ENCODE results near the gene GTF2A1. TPM values are rescaled to one million over a fixed set of nuclear protein-coding genes. Genes with fewer than 3 reads are reported as not detected.
A peak's percentile ranks its signal among the peaks of the same experiment; 100 is the strongest.

The GTF2A1 gene
- total and polyA plus RNA-seq, 2 experiments from 2014 or later: 3.8 to 25.1 TPM

DNA sequence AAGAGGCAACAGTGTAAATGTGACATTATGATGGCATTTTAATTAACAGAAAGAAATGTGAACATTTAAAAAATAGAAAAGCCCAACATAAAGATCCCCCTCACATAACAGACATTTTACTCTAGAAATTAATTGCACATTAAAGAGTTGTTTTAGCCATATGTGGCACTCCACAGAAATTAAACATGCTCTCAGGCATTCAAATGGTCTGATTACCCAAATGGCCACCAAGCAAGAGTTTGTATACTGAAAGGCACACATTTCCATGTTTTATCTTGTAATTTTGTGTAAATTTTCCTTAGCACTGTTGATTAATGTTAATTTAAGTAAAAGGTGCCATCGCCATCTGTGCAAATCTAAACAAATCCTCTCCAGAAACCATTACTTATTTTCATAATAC, 43.5 kb downstream of the GTF2A1 start:
- Histone ChIP-seq H3K4me2 (no peak overlapping the region), H3K9me3 (ENCODE audit: low read depth) (no peaks in the 10 kb centered on the region), H3K4me1 (ENCODE audit: insufficient read depth) (no peaks in the 10 kb centered on the region), H3K79me2 (no peaks in the 10 kb centered on the region), H3K9me2 (replicated peaks; ENCODE audit: insufficient read depth) (no peaks in the 10 kb centered on the region), H3K36me3 (replicated peaks; ENCODE audit: insufficient read depth, low read depth) (no peaks in the 10 kb centered on the region), H2AFZ (no peak overlapping the region), H3K27ac (no peak overlapping the region), H4K20me1 (ENCODE audit: insufficient read depth, poor library complexity, severe bottlenecking) (no peaks in the 10 kb centered on the region), H3K4me3 (no peak overlapping the region), H3K27me3 (no peaks in the 10 kb centered on the region)
- no peak for DNase-seq (ENCODE audit: low spot score)
- 100% methylated on average over 1 of the region's 1 CpG for WGBS (ENCODE audit: low lambda C conversion rate, missing lambda C conversion rate)
- no peak for TF ChIP-seq EZH2 (IDR thresholded peaks at IDR 0.05; ENCODE audit: borderline replicate concordance)

- no peaks in the 10 kb centered on the region for H3K79me2 ChIP-seq
- H3K27me3 ChIP-seq: no peaks in the 10 kb centered on the region
- WGBS (ENCODE audit: low lambda C conversion rate, missing lambda C conversion rate): 93% methylated on average over 3 of the region's 3 CpGs
- H3K9me3 ChIP-seq (ENCODE audit: low read depth): no peaks in the 10 kb centered on the region
- no peak overlapping the region for H3K4me3 ChIP-seq
- TF ChIP-seq EZH2phosphoT487 (IDR thresholded peaks at IDR 0.05; ENCODE audit: low read depth, severe bottlenecking, unreplicated experiment): no peak
- TF ChIP-seq EZH2 (IDR thresholded peaks at IDR 0.05; ENCODE audit: borderline replicate concordance): no peak
- no peak overlapping the region for H3K27ac ChIP-seq
- H3K4me1 ChIP-seq (ENCODE audit: insufficient read depth): no peaks in the 10 kb centered on the region
- no peak overlapping the region for H2AFZ ChIP-seq
- no peak overlapping the region for H3K4me2 ChIP-seq
- H3K9me2 ChIP-seq (replicated peaks; ENCODE audit: insufficient read depth): no peaks in the 10 kb centered on the region
- no peaks in the 10 kb centered on the region for H4K20me1 ChIP-seq (ENCODE audit: insufficient read depth, poor library complexity, severe bottlenecking)
- no peaks in the 10 kb centered on the region for H3K36me3 ChIP-seq (replicated peaks; ENCODE audit: insufficient read depth, low read depth)
- no peak for DNase-seq (ENCODE audit: low spot score)
Measured at GRCh38 chr14:81176241-81176640, 44.5 kb downstream of the GTF2A1 start.

GRCh38 chr14:81172881-81173280, 47.9 kb downstream of the GTF2A1 start:
- H3K27me3 ChIP-seq: no peaks in the 10 kb centered on the region
- H3K4me3 ChIP-seq: no peak overlapping the region
- H3K79me2 ChIP-seq: peaks cover 4% of the 10 kb centered on the region
- WGBS (ENCODE audit: low lambda C conversion rate, missing lambda C conversion rate): 87% methylated on average over 3 of the region's 3 CpGs
- H4K20me1 ChIP-seq (ENCODE audit: insufficient read depth, poor library complexity, severe bottlenecking): no peaks in the 10 kb centered on the region
- no peak for DNase-seq (ENCODE audit: low spot score)
- H3K4me2 ChIP-seq: no peak overlapping the region
- H3K27ac ChIP-seq: no peak overlapping the region
- no peak overlapping the region for H2AFZ ChIP-seq
- H3K4me1 ChIP-seq (ENCODE audit: insufficient read depth): peaks cover 6% of the 10 kb centered on the region
- no peaks in the 10 kb centered on the region for H3K36me3 ChIP-seq (replicated peaks; ENCODE audit: insufficient read depth, low read depth)
- no peaks in the 10 kb centered on the region for H3K9me3 ChIP-seq (ENCODE audit: low read depth)
- TF ChIP-seq EZH2phosphoT487 (IDR thresholded peaks at IDR 0.05; ENCODE audit: low read depth, severe bottlenecking, unreplicated experiment) (no peak), EZH2 (IDR thresholded peaks at IDR 0.05; ENCODE audit: borderline replicate concordance) (no peak)
- TF ChIP-seq, protein P1, sequence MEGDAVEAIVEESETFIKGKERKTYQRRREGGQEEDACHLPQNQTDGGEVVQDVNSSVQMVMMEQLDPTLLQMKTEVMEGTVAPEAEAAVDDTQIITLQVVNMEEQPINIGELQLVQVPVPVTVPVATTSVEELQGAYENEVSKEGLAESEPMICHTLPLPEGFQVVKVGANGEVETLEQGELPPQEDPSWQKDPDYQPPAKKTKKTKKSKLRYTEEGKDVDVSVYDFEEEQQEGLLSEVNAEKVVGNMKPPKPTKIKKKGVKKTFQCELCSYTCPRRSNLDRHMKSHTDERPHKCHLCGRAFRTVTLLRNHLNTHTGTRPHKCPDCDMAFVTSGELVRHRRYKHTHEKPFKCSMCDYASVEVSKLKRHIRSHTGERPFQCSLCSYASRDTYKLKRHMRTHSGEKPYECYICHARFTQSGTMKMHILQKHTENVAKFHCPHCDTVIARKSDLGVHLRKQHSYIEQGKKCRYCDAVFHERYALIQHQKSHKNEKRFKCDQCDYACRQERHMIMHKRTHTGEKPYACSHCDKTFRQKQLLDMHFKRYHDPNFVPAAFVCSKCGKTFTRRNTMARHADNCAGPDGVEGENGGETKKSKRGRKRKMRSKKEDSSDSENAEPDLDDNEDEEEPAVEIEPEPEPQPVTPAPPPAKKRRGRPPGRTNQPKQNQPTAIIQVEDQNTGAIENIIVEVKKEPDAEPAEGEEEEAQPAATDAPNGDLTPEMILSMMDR (IDR thresholded peaks at IDR 0.05; ENCODE audit: poor library complexity): no peak
- H3K9me2 ChIP-seq (replicated peaks; ENCODE audit: insufficient read depth): no peaks in the 10 kb centered on the region

DNA sequence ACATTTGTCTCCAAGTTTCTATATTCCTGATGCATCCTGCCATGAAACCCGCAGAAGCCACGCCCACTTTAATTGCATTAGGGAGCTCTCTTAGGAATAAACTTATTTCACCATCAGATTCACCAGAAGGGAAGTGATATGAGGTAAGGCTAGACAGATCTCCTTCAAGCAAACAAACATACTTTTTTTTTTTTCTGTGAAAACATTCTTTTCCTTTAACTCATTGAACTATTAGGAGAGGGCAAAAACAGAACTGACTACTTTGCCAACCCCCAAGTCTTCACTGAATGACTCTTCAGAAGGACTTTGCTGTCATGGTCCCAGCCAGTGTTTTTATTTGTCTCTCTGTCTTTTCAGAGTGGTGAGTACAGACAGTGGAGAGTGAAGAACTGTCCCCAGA, 48.4 kb downstream of the GTF2A1 start:
- H3K4me3 ChIP-seq: no peak overlapping the region
- peaks cover 6% of the 10 kb centered on the region for H3K4me1 ChIP-seq (ENCODE audit: insufficient read depth)
- H3K27me3 ChIP-seq: no peaks in the 10 kb centered on the region
- no peak for TF ChIP-seq EZH2phosphoT487 (IDR thresholded peaks at IDR 0.05; ENCODE audit: low read depth, severe bottlenecking, unreplicated experiment)
- H3K27ac ChIP-seq: no peak overlapping the region
- H3K36me3 ChIP-seq (replicated peaks; ENCODE audit: insufficient read depth, low read depth): no peaks in the 10 kb centered on the region
- no peaks in the 10 kb centered on the region for H3K9me2 ChIP-seq (replicated peaks; ENCODE audit: insufficient read depth)
- no peak overlapping the region for H2AFZ ChIP-seq
- no peaks in the 10 kb centered on the region for H4K20me1 ChIP-seq (ENCODE audit: insufficient read depth, poor library complexity, severe bottlenecking)
- H3K79me2 ChIP-seq: peaks cover 4% of the 10 kb centered on the region
- DNase-seq (ENCODE audit: low spot score): no peak
- H3K9me3 ChIP-seq (ENCODE audit: low read depth): no peaks in the 10 kb centered on the region
- H3K4me2 ChIP-seq: no peak overlapping the region
- WGBS (ENCODE audit: low lambda C conversion rate, missing lambda C conversion rate): 91% methylated on average over 2 of the region's 2 CpGs

DNA sequence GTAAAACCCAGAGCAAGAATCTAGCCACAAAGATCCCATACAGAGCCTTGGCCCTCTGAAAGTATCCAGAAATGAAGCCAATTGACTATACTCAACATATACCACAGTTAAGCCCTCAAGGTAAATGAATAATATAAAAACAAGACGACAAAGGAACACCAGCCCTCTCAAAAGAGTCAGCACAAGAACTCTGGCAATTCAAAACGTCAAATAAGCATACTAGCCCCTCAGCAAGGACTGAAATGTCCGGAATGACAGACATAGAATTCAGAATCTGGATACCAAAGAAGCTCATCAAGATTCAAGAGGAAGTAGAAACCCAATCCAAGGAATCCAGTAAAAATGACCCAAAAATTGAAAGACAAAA, 49.9 kb downstream of the GTF2A1 start:
- Histone ChIP-seq H3K4me3 (no peak overlapping the region), H3K9me2 (replicated peaks; ENCODE audit: insufficient read depth) (no peaks in the 10 kb centered on the region), H4K20me1 (ENCODE audit: insufficient read depth, poor library complexity, severe bottlenecking) (no peaks in the 10 kb centered on the region), H3K27ac (peak overlapping the region; percentile 16), H3K27me3 (no peaks in the 10 kb centered on the region), H2AFZ (no peak overlapping the region), H3K9me3 (ENCODE audit: low read depth) (no peaks in the 10 kb centered on the region), H3K79me2 (peaks cover 4% of the 10 kb centered on the region), H3K4me1 (ENCODE audit: insufficient read depth) (peaks cover 6% of the 10 kb centered on the region), H3K4me2 (peak overlapping the region; percentile 96), H3K36me3 (replicated peaks; ENCODE audit: insufficient read depth, low read depth) (no peaks in the 10 kb centered on the region)
- WGBS (ENCODE audit: low lambda C conversion rate, missing lambda C conversion rate): 44% methylated on average over 3 of the region's 3 CpGs
- no peak for DNase-seq (ENCODE audit: low spot score)
- TF ChIP-seq EZH2phosphoT487 (IDR thresholded peaks at IDR 0.05; ENCODE audit: low read depth, severe bottlenecking, unreplicated experiment) (no peak), EZH2 (IDR thresholded peaks at IDR 0.05; ENCODE audit: borderline replicate concordance) (no peak)
- TF ChIP-seq, protein P1 (IDR thresholded peaks at IDR 0.05; ENCODE audit: poor library complexity): no peak
